ENCODE results near the gene DAP3. TPM values are rescaled to one million over a fixed set of nuclear protein-coding genes. Genes with fewer than 3 reads are reported as not detected.
"Not testable (repeated sequence)": the region's sequence is repeated elsewhere in the genome, so short reads cannot be mapped to it uniquely, and the experiment has no call there.

The DAP3 gene
- total RNA-seq, 1 donor from 2014 or later, result 41.0 TPM

GRCh38 chr1:155719703-155720102 lies 30.8 kb downstream of the DAP3 start:
- DNase-seq, result no peak

GRCh38 chr1:155725142-155725541 lies 36.3 kb downstream of the DAP3 start:
- DNase-seq, result no peak

- no peak for DNase-seq
Observed at GRCh38 chr1:155729031-155729898, 40.4 kb downstream of the DAP3 start.

- no peak for DNase-seq
Observed at GRCh38 chr1:155740995-155741394, 52.1 kb downstream of the DAP3 start.

- no peak for DNase-seq
Observed at GRCh38 chr1:155741908-155742307, 53.0 kb downstream of the DAP3 start.

GRCh38 chr1:155744711-155745283 lies 55.9 kb downstream of the DAP3 start:
- no peak for DNase-seq

- DNase-seq, result peak; percentile 91
Observed at GRCh38 chr1:155745284-155746228, 56.7 kb downstream of the DAP3 start.

- DNase-seq, result not testable (repeated sequence)
Observed at GRCh38 chr1:155747586-155747985, 58.7 kb downstream of the DAP3 start.

- DNase-seq, result not testable (repeated sequence)
Observed at GRCh38 chr1:155748141-155748540, 59.2 kb downstream of the DAP3 start.

GRCh38 chr1:155759017-155759416 lies 70.1 kb downstream of the DAP3 start:
- DNase-seq, result not testable (repeated sequence)

- no peak for DNase-seq
Observed at GRCh38 chr1:155759966-155760630, 71.2 kb downstream of the DAP3 start.

GRCh38 chr1:155760751-155761475 lies 72.0 kb downstream of the DAP3 start:
- DNase-seq, result no peak

GRCh38 chr1:155761736-155762405 lies 73.0 kb downstream of the DAP3 start:
- no peak for DNase-seq

- peak; percentile 20 for DNase-seq
Observed at GRCh38 chr1:155763090-155763815, 74.4 kb downstream of the DAP3 start.

GRCh38 chr1:155763989-155764388 lies 75.1 kb downstream of the DAP3 start:
- DNase-seq, result not testable (repeated sequence)

- not testable (repeated sequence) for DNase-seq
Observed at GRCh38 chr1:155767399-155767989, 78.6 kb downstream of the DAP3 start.

- DNase-seq, result no peak
Observed at GRCh38 chr1:155769257-155769656, 80.4 kb downstream of the DAP3 start.

- no peak for DNase-seq
Observed at GRCh38 chr1:155773221-155773620, 84.3 kb downstream of the DAP3 start.

GRCh38 chr1:155776414-155776813 lies 87.5 kb downstream of the DAP3 start:
- DNase-seq, result no peak

- no peak for DNase-seq
Observed at GRCh38 chr1:155777582-155777981, 88.7 kb downstream of the DAP3 start.
